ENCODE measurements around the gene SEC31A. TPM values are rescaled to one million over a fixed set of nuclear protein-coding genes. Genes with fewer than 3 reads are reported as not detected.

The SEC31A gene
- polyA plus RNA-seq, 1 of the 3 experiments (the other 2 are of a cell fraction): 147 TPM

DNA sequence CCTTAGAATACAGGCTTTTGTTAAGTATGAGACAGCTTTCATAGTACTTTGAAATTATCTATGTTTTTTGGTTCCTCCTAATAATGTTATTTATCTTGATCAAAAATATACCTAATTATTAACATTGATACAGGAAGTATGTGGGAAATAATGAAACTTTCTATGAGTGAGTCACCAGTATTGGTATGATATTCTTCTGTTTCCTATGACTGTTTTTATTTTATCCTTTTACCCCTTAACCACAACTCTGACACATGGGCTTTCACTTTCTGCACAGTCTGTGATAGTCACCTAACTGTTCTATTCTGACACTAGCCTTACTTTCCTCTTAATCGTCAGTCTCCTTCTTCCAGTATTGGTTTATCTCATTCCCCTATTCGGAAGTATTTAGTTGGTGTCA lies 14.3 kb upstream of the SEC31A start:
- Histone ChIP-seq H3K9ac (no peak overlapping the region), H3K4me3 (ENCODE audit: low read depth in 2 of 2, low read length in 1 of 2) (no peak overlapping the region), H3F3A (replicated peaks; ENCODE audit: insufficient read depth) (peaks cover 25% of the 10 kb centered on the region), H3K27me3 (ENCODE audit: insufficient read depth) (no peaks in the 10 kb centered on the region), H3K9me3 (no peaks in the 10 kb centered on the region), H4K20me1 (ENCODE audit: insufficient read depth) (no peaks in the 10 kb centered on the region), H3K9me2 (no peaks in the 10 kb centered on the region), H3K4me1 (ENCODE audit: control insufficient read depth in 1 of 2, insufficient read depth in 2 of 2, low read depth in 1 of 2, low read length in 1 of 2) (peaks cover 0 to 2% of the 10 kb centered on the region in 2 experiments; a peak in 2 of 4 replicates), H2AFZ (ENCODE audit: low read depth) (0 out of 2 replicates have a peak overlapping the region, but pooled peaks have one; percentile 29), H3K4me2 (0 out of 2 replicates have a peak overlapping the region, but pooled peaks have one; percentile 8), H3K36me3 (replicated peaks in 1 of 2; ENCODE audit: control insufficient read depth in 1 of 2, insufficient read depth in 2 of 2, low read length in 1 of 2) (peaks cover 18 to 20% of the 10 kb centered on the region in 2 experiments), H3K79me2 (ENCODE audit: insufficient read depth) (peaks cover 28% of the 10 kb centered on the region), H3K27ac (ENCODE audit: low read depth in 2 of 2, low read length in 1 of 2) (peak overlapping the region in 1 of 2 experiments; percentile 43; a peak in 1 of 4 replicates)
- POLR2A ChIA-PET: no interaction called here
- CTCF ChIA-PET: interaction anchor here (1.3 kb wide), 1 partner anchor 53 kb away, joined by 3 read pairs; no protein-coding TSS in a partner anchor
- no peak for DNase-seq
- 63% methylated on average over 2 of the region's 2 CpGs for WGBS (ENCODE audit: low lambda C conversion rate)
- peak; percentile 6; the same call in 1 of the 2 replicates for TF ChIP-seq NFIC (IDR thresholded peaks at IDR 0.05; ENCODE audit: borderline replicate concordance)
- TF ChIP-seq, protein P1, sequence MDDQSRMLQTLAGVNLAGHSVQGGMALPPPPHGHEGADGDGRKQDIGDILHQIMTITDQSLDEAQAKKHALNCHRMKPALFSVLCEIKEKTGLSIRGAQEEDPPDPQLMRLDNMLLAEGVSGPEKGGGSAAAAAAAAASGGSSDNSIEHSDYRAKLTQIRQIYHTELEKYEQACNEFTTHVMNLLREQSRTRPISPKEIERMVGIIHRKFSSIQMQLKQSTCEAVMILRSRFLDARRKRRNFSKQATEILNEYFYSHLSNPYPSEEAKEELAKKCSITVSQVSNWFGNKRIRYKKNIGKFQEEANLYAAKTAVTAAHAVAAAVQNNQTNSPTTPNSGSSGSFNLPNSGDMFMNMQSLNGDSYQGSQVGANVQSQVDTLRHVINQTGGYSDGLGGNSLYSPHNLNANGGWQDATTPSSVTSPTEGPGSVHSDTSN (IDR thresholded peaks at IDR 0.05): peak; percentile 6; the same call in 1 of the 2 replicates
- TF ChIP-seq MXI1 (IDR thresholded peaks at IDR 0.05; ENCODE audit: low read depth, low read length): no peak
- peak; percentile 33; the same call in 1 of the 2 replicates for TF ChIP-seq TCF12 (IDR thresholded peaks at IDR 0.05)
- peak; percentile 58; the same call in 1 of the 2 replicates for TF ChIP-seq FOSL2 (IDR thresholded peaks at IDR 0.05; ENCODE audit: borderline replicate concordance, low read depth)

DNA sequence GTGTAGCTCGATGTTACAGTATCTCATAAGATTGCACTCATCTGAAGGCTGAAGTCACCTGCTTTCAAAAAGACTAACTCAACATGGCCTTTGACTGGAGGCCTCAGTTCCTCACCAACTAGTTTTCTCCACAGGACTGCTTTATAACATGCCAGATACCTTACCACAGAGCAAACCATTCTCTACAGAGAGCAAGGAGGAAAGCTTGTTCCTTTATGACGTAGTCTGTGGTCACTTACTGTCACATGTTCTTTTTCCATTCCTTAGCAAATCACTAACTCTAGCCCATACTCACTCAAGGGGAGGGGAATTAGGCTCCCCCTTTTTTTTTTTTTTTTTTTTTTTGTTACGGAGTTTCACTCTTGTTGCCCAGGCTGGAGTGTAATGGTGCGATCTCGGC lies 12.8 kb upstream of the SEC31A start:
- 93% methylated on average over 5 of the region's 5 CpGs for WGBS (ENCODE audit: low lambda C conversion rate)

More for the DNA sequence above, 12.8 kb upstream of the SEC31A start:
- no peak for DNase-seq
- no peak overlapping the region for H3K4me3 ChIP-seq (ENCODE audit: low read depth in 2 of 2, low read length in 1 of 2)
- peaks cover 38% of the 10 kb centered on the region for H3F3A ChIP-seq (replicated peaks; ENCODE audit: insufficient read depth)
- peaks cover 43% of the 10 kb centered on the region for H3K79me2 ChIP-seq (ENCODE audit: insufficient read depth)
- H3K36me3 ChIP-seq (replicated peaks in 1 of 2; ENCODE audit: control insufficient read depth in 1 of 2, insufficient read depth in 2 of 2, low read length in 1 of 2): peaks cover 14 to 18% of the 10 kb centered on the region in 2 experiments
- TF ChIP-seq RAD21 (IDR thresholded peaks at IDR 0.05; ENCODE audit: low read length) (no peak), FOSL2 (IDR thresholded peaks at IDR 0.05; ENCODE audit: borderline replicate concordance, low read depth) (no peak), RCOR1 (IDR thresholded peaks at IDR 0.05; ENCODE audit: low read length) (no peak), GABPA (IDR thresholded peaks at IDR 0.05; ENCODE audit: low read depth) (no peak), RXRA (IDR thresholded peaks at IDR 0.05; ENCODE audit: borderline replicate concordance, low read depth) (no peak), YY1 (IDR thresholded peaks at IDR 0.05; ENCODE audit: low read depth) (no peak), GATA2 (CRISPR knock-in tag; IDR thresholded peaks at IDR 0.05) (no peak), SIN3A (IDR thresholded peaks at IDR 0.05; ENCODE audit: borderline replicate concordance, low read depth, low read length) (no peak), NFIC (IDR thresholded peaks at IDR 0.05; ENCODE audit: borderline replicate concordance) (no peak), RFX5 (IDR thresholded peaks at IDR 0.05; ENCODE audit: low read length) (no peak), FOXM1 (IDR thresholded peaks at IDR 0.05; ENCODE audit: low read depth) (no peak), MXI1 (IDR thresholded peaks at IDR 0.05; ENCODE audit: low read depth, low read length) (no peak), CHD2 (IDR thresholded peaks at IDR 0.05; ENCODE audit: low read length, partially characterized antibody) (no peak), TCF12 (IDR thresholded peaks at IDR 0.05) (no peak), TEAD4 (IDR thresholded peaks at IDR 0.05; ENCODE audit: borderline replicate concordance, insufficient read depth) (no peak)
- TF ChIP-seq, protein P2, sequence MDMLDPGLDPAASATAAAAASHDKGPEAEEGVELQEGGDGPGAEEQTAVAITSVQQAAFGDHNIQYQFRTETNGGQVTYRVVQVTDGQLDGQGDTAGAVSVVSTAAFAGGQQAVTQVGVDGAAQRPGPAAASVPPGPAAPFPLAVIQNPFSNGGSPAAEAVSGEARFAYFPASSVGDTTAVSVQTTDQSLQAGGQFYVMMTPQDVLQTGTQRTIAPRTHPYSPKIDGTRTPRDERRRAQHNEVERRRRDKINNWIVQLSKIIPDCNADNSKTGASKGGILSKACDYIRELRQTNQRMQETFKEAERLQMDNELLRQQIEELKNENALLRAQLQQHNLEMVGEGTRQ (IDR thresholded peaks at IDR 0.05; ENCODE audit: borderline replicate concordance, low read depth, low read length): no peak
- TF ChIP-seq, protein P3, sequence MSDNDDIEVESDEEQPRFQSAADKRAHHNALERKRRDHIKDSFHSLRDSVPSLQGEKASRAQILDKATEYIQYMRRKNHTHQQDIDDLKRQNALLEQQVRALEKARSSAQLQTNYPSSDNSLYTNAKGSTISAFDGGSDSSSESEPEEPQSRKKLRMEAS (IDR thresholded peaks at IDR 0.05; ENCODE audit: low read depth): no peak
- TF ChIP-seq, protein P4, sequence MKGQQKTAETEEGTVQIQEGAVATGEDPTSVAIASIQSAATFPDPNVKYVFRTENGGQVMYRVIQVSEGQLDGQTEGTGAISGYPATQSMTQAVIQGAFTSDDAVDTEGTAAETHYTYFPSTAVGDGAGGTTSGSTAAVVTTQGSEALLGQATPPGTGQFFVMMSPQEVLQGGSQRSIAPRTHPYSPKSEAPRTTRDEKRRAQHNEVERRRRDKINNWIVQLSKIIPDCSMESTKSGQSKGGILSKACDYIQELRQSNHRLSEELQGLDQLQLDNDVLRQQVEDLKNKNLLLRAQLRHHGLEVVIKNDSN (IDR thresholded peaks at IDR 0.05; ENCODE audit: borderline replicate concordance, low read depth): no peak
- no peaks in the 10 kb centered on the region; the same call in 1 of the 2 replicates for H4K20me1 ChIP-seq (ENCODE audit: insufficient read depth)
- H2AFZ ChIP-seq (ENCODE audit: low read depth): no peak overlapping the region
- H3K9ac ChIP-seq: no peak overlapping the region
- no peaks in the 10 kb centered on the region for H3K9me3 ChIP-seq
- H3K27me3 ChIP-seq (ENCODE audit: insufficient read depth): no peaks in the 10 kb centered on the region
- H3K9me2 ChIP-seq: no peaks in the 10 kb centered on the region
- H3K4me1 ChIP-seq (ENCODE audit: control insufficient read depth in 1 of 2, insufficient read depth in 2 of 2, low read depth in 1 of 2, low read length in 1 of 2): peaks cover 0 to 2% of the 10 kb centered on the region in 2 experiments; a peak in 2 of 4 replicates
- H3K4me2 ChIP-seq: no peak overlapping the region
- CTCF ChIA-PET: no interaction called here
- POLR2A ChIA-PET: no interaction called here
- no peak overlapping the region for H3K27ac ChIP-seq (ENCODE audit: low read depth in 2 of 2, low read length in 1 of 2)

Data from SK-N-SH (cell line).